ENCODE measurements around the gene GLRA3. TPM values are rescaled to one million over a fixed set of nuclear protein-coding genes. Genes with fewer than 3 reads are reported as not detected.

The GLRA3 gene
- total and polyA plus RNA-seq, 10 of the 15 experiments (the other 5 are each of a cell fraction or from before 2014, with no cell fraction given) = not detected

GRCh38 chr4:174815282-174815681 is 13.8 kb downstream of the GLRA3 start:
- WGBS (ENCODE audit: insufficient coverage, insufficient replicate concordance, low lambda C conversion rate, missing lambda C conversion rate) = 29% methylated on average over 3 of the region's 3 CpGs
- BruUV-seq (replicated peaks) = no TSS peak

More at GRCh38 chr4:174815282-174815681, 13.8 kb downstream of the GLRA3 start:
- no peak for FAIRE-seq
- TF ChIP-seq NFYB (IDR thresholded peaks at IDR 0.05; ENCODE audit: insufficient read depth, low read depth, low read length) = no peak
- TF ChIP-seq FOXM1 (IDR thresholded peaks at IDR 0.05; ENCODE audit: low read depth, low read length) = no peak
- no peak for TF ChIP-seq ETV6 (conservative IDR thresholded peaks at IDR 0.05 in 1 of 2, IDR thresholded peaks at IDR 0.05 in 1 of 2; ENCODE audit: borderline replicate concordance in 1 of 2, low read depth in 1 of 2)
- no peak for TF ChIP-seq DPF2 (IDR thresholded peaks at IDR 0.05)
- TF ChIP-seq ZNF622 (IDR thresholded peaks at IDR 0.05) = no peak
- no peak for TF ChIP-seq LARP7 (IDR thresholded peaks at IDR 0.05)
- TF ChIP-seq RELA (IDR thresholded peaks at IDR 0.05; ENCODE audit: borderline replicate concordance, partially characterized antibody) = no peak
- TF ChIP-seq ZZZ3 (IDR thresholded peaks at IDR 0.05; ENCODE audit: control insufficient read depth, insufficient read length, low read depth) = no peak
- no peak for TF ChIP-seq KAT2A (conservative IDR thresholded peaks at IDR 0.05; ENCODE audit: control insufficient read depth, low read depth, low read length)
- TF ChIP-seq STAT1 (conservative IDR thresholded peaks at IDR 0.05) = no peak
- no peak for TF ChIP-seq ESRRA (IDR thresholded peaks at IDR 0.05; ENCODE audit: low read length)
- TF ChIP-seq, protein P1, sequence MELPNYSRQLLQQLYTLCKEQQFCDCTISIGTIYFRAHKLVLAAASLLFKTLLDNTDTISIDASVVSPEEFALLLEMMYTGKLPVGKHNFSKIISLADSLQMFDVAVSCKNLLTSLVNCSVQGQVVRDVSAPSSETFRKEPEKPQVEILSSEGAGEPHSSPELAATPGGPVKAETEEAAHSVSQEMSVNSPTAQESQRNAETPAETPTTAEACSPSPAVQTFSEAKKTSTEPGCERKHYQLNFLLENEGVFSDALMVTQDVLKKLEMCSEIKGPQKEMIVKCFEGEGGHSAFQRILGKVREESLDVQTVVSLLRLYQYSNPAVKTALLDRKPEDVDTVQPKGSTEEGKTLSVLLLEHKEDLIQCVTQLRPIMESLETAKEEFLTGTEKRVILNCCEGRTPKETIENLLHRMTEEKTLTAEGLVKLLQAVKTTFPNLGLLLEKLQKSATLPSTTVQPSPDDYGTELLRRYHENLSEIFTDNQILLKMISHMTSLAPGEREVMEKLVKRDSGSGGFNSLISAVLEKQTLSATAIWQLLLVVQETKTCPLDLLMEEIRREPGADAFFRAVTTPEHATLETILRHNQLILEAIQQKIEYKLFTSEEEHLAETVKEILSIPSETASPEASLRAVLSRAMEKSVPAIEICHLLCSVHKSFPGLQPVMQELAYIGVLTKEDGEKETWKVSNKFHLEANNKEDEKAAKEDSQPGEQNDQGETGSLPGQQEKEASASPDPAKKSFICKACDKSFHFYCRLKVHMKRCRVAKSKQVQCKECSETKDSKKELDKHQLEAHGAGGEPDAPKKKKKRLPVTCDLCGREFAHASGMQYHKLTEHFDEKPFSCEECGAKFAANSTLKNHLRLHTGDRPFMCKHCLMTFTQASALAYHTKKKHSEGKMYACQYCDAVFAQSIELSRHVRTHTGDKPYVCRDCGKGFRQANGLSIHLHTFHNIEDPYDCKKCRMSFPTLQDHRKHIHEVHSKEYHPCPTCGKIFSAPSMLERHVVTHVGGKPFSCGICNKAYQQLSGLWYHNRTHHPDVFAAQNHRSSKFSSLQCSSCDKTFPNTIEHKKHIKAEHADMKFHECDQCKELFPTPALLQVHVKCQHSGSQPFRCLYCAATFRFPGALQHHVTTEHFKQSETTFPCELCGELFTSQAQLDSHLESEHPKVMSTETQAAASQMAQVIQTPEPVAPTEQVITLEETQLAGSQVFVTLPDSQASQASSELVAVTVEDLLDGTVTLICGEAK (IDR thresholded peaks at IDR 0.05; ENCODE audit: borderline replicate concordance) = no peak
- no peak for TF ChIP-seq PAX5 (IDR thresholded peaks at IDR 0.05; ENCODE audit: borderline replicate concordance, low read depth, low read length)
- no peak for TF ChIP-seq STAT3 (IDR thresholded peaks at IDR 0.05; ENCODE audit: low read depth, low read length)
- no peak for TF ChIP-seq BMI1 (IDR thresholded peaks at IDR 0.05; ENCODE audit: borderline replicate concordance)
- TF ChIP-seq POLR2AphosphoS5 (IDR thresholded peaks at IDR 0.05; ENCODE audit: low read length) = no peak
- TF ChIP-seq SIX5 (IDR thresholded peaks at IDR 0.05; ENCODE audit: low read depth, low read length, severe bottlenecking) = no peak
- intact Hi-C loops (cut with micrococcal nuclease; ENCODE audit: unreplicated experiment) (no loop called here), in situ Hi-C loops (cut with MboI) (no loop called here)
- no peak overlapping the region for H3K27ac ChIP-seq (ENCODE audit: control insufficient read depth, insufficient read depth)
- H3K4me2 ChIP-seq (ENCODE audit: control insufficient read depth, insufficient read depth) = no peak overlapping the region
- ChIA-PET POLR2A (no interaction called here), SMC1A (ENCODE audit: uncharacterized antibody, unreplicated experiment) (no interaction called here), RAD21 (ENCODE audit: unreplicated experiment) (no interaction called here), CTCF (no interaction called here)
- H3K36me3 ChIP-seq (ENCODE audit: control insufficient read depth in 2 of 2, insufficient read depth in 2 of 2, low read length in 1 of 2) = no peaks in the 10 kb centered on the region
- H3K27me3 ChIP-seq (replicated peaks in 1 of 2; ENCODE audit: control insufficient read depth in 2 of 2, insufficient read depth in 2 of 2, low read length in 1 of 2) = no peaks in the 10 kb centered on the region
- H3K4me1 ChIP-seq (ENCODE audit: control insufficient read depth, insufficient read depth, low read length) = no peaks in the 10 kb centered on the region
- no peak overlapping the region for H3K4me3 ChIP-seq
- H3K79me2 ChIP-seq (ENCODE audit: control insufficient read depth, insufficient read depth, low read length) = no peaks in the 10 kb centered on the region
- no peaks in the 10 kb centered on the region for H4K20me1 ChIP-seq (ENCODE audit: control insufficient read depth, insufficient read depth)
- no peak for ATAC-seq
- no peak overlapping the region for H2AFZ ChIP-seq (ENCODE audit: control insufficient read depth, low read depth, low read length)
- no peaks in the 10 kb centered on the region for H3K9me3 ChIP-seq (replicated peaks; ENCODE audit: control insufficient read depth, insufficient read depth, low read length)
- H3K9ac ChIP-seq (ENCODE audit: control insufficient read depth, insufficient read depth, low read length) = no peak overlapping the region
- DNase-seq (ENCODE audit: low read depth, low spot score) = no peak
